GM23248 (cell line): ENCODE measurements around the gene SLC6A4. TPM values are rescaled to one million over a fixed set of nuclear protein-coding genes. Genes with fewer than 3 reads are reported as not detected.

Experiments used
- DNase-seq: peaks from one replicate; pipeline ENCODE4 v3.0.0-alpha.2; 2015
- H2AFZ ChIP-seq: fragments of 200-600 bp; sonication (generic); 2 replicates; pipeline ENCODE4 v1.6.1; 2016; ENCODE audit warnings: antibody characterized with exemption
- H3F3A ChIP-seq: fragments of 200-600 bp; sonication (generic); 2 replicates; pipeline ENCODE4 v1.6.1; 2016; ENCODE audit warnings: mild to moderate bottlenecking, antibody characterized with exemption, mixed run types; ENCODE audit not compliant: insufficient read depth
- H3K27ac ChIP-seq: fragments of 200-600 bp; sonication (generic); 2 replicates; pipeline ENCODE4 v1.5.1; 2016; ENCODE audit warnings: mild to moderate bottlenecking
- H3K27me3 ChIP-seq: fragments of 200-600 bp; sonication (generic); replicated peaks from 2 replicates; pipeline ENCODE4 v1.6.1; 2016; ENCODE audit warnings: mild to moderate bottlenecking; ENCODE audit not compliant: insufficient read depth
- H3K36me3 ChIP-seq: fragments of 200-600 bp; sonication (generic); 2 replicates; pipeline ENCODE4 v1.6.1; 2016; ENCODE audit warnings: low read depth, mild to moderate bottlenecking
- H3K4me1 ChIP-seq: fragments of 200-600 bp; sonication (generic); 2 replicates; pipeline ENCODE4 v1.6.1; 2016; ENCODE audit warnings: mild to moderate bottlenecking; ENCODE audit not compliant: insufficient read depth
- H3K4me2 ChIP-seq: fragments of 200-600 bp; sonication (generic); one replicate; pipeline ENCODE4 v1.6.1; 2016; ENCODE audit warnings: mild to moderate bottlenecking; ENCODE audit not compliant: unreplicated experiment
- H3K4me3 ChIP-seq: fragments of 200-600 bp; sonication (generic); 2 replicates; pipeline ENCODE4 v1.5.1; 2016; ENCODE audit warnings: mild to moderate bottlenecking
- H3K79me2 ChIP-seq: fragments of 200-600 bp; sonication (generic); 2 replicates; pipeline ENCODE4 v1.6.1; 2016; ENCODE audit warnings: mild to moderate bottlenecking; ENCODE audit not compliant: insufficient read depth
- H3K9ac ChIP-seq: fragments of 200-600 bp; sonication (generic); 2 replicates; pipeline ENCODE4 v1.6.1; 2016; ENCODE audit warnings: mild to moderate bottlenecking
- H3K9me2 ChIP-seq: fragments of 200-600 bp; sonication (generic); 2 replicates; pipeline ENCODE4 v1.6.1; 2016; ENCODE audit warnings: mixed run types, mild to moderate bottlenecking, moderate library complexity; ENCODE audit not compliant: insufficient read depth
- H3K9me3 ChIP-seq: fragments of 200-600 bp; sonication (generic); one replicate; pipeline ENCODE4 v1.6.1; 2017; ENCODE audit warnings: low read depth
- H4K20me1 ChIP-seq: fragments of 200-600 bp; sonication (generic); 2 replicates; pipeline ENCODE4 v1.6.0; 2016; ENCODE audit not compliant: insufficient read depth
- EZH2 ChIP-seq: fragments of 200-600 bp; sonication (generic); IDR thresholded peaks from 2 replicates; pipeline ENCODE4 v1.6.1; 2018; ENCODE audit warnings: antibody characterized with exemption, mild to moderate bottlenecking; ENCODE audit not compliant: insufficient read depth, poor library complexity, severe bottlenecking
- EZH2phosphoT487 ChIP-seq: fragments of 200-600 bp; sonication (generic); IDR thresholded peaks from 2 replicates; pipeline ENCODE4 v1.6.1; 2018; ENCODE audit warnings: antibody characterized with exemption, moderate library complexity, mild to moderate bottlenecking, low read depth; ENCODE audit not compliant: insufficient read depth
- WGBS, 2 experiments: methylation state at CpG; one replicate each; pipeline ENCODE4 v1.1.6; 2015 to 2017; ENCODE audit warnings: low lambda C conversion rate in 2 of 2, low coverage in 1 of 2; ENCODE audit errors: missing lambda C conversion rate in 2 of 2; 5-methylcytosine and 5-hydroxymethylcytosine counted together
- in situ Hi-C: fragments of 300-500 bp; cut with MboI; formaldehyde crosslinking; loops from 2 replicates; pipeline ENCODE4 v1.15.0; 2020
- polyA plus RNA-seq: library from polyadenylated mRNA; unstranded; fragments of >200 nt; fragmentation: Nextera tagmentation; extraction: Ambion mirVana; gene quantifications from 2 replicates; pipeline ENCODE4 v1.2.1, GENCODE V29; 2016
- total RNA-seq: library from RNA; depleted of rRNA; stranded (reverse); fragments of >200 nt; shearing (Covaris generic); gene quantifications from 2 replicates; pipeline ENCODE4 v1.2.3, GENCODE V29; 2014

SLC6A4 gene
- total and polyA plus RNA-seq, 2 experiments from 2014 or later: 0.03 TPM; not detected in 1

DNA sequence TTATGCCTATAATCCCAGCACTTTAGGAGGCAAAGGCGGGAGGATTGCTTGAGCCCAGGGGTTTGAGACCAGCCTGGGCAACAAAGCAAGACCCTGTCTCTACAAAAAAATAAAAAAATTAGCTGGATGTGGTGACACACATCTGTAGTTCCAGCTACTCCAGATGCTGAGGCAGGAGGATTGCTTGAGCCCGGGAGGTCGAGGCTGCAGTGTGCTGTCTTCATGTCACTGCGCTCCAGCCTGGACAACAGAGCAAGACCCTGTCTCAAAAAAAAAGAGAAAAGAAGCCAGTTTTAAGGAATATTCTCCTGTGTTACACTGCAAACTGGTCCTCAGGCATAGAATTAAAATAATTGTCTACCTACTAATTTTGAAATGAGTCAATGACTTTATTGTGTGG lies 71.0 kb downstream of the SLC6A4 start:
- no peak for DNase-seq
- no peaks in the 10 kb centered on the region for H3K9me3 ChIP-seq
- no peak overlapping the region for H3K4me3 ChIP-seq
- H3K4me1 ChIP-seq: peaks cover 7% of the 10 kb centered on the region
- 98 to 99% methylated on average over 4 of the region's 4 CpGs for WGBS, 2 experiments
- H3K27ac ChIP-seq: no peak overlapping the region
- no peaks in the 10 kb centered on the region for H3K9me2 ChIP-seq
- H3K4me2 ChIP-seq: no peak overlapping the region
- H3K9ac ChIP-seq: no peak overlapping the region
- TF ChIP-seq EZH2 (no peak), EZH2phosphoT487 (no peak)
- no peak overlapping the region for H2AFZ ChIP-seq
- H3K27me3 ChIP-seq: no peaks in the 10 kb centered on the region
- H4K20me1 ChIP-seq: 0 out of 2 replicates have a peak, but pooled peaks cover 4% of the 10 kb centered on the region
- peaks cover 97% of the 10 kb centered on the region for H3K79me2 ChIP-seq
- peaks cover 23% of the 10 kb centered on the region for H3K36me3 ChIP-seq
- no peaks in the 10 kb centered on the region for H3F3A ChIP-seq
- in situ Hi-C loops: no loop called here

GRCh38 chr17:30161601-30162000 lies 73.9 kb downstream of the SLC6A4 start:
- peaks cover 7% of the 10 kb centered on the region for H3K4me1 ChIP-seq
- in situ Hi-C loops: no loop called here
- peaks cover 20% of the 10 kb centered on the region for H4K20me1 ChIP-seq
- peak; percentile 12 for DNase-seq
- no peak overlapping the region for H3K9ac ChIP-seq
- no peaks in the 10 kb centered on the region for H3K27me3 ChIP-seq
- no peak overlapping the region for H3K27ac ChIP-seq
- TF ChIP-seq EZH2 (no peak), EZH2phosphoT487 (no peak)
- 0 out of 2 replicates have a peak, but pooled peaks cover 8% of the 10 kb centered on the region for H3F3A ChIP-seq
- H3K9me3 ChIP-seq: no peaks in the 10 kb centered on the region
- no peak overlapping the region for H3K4me3 ChIP-seq
- no peak overlapping the region for H2AFZ ChIP-seq
- peaks cover 100% of the 10 kb centered on the region for H3K79me2 ChIP-seq
- H3K4me2 ChIP-seq: no peak overlapping the region
- H3K36me3 ChIP-seq: peaks cover 26% of the 10 kb centered on the region
- H3K9me2 ChIP-seq: no peaks in the 10 kb centered on the region

DNA sequence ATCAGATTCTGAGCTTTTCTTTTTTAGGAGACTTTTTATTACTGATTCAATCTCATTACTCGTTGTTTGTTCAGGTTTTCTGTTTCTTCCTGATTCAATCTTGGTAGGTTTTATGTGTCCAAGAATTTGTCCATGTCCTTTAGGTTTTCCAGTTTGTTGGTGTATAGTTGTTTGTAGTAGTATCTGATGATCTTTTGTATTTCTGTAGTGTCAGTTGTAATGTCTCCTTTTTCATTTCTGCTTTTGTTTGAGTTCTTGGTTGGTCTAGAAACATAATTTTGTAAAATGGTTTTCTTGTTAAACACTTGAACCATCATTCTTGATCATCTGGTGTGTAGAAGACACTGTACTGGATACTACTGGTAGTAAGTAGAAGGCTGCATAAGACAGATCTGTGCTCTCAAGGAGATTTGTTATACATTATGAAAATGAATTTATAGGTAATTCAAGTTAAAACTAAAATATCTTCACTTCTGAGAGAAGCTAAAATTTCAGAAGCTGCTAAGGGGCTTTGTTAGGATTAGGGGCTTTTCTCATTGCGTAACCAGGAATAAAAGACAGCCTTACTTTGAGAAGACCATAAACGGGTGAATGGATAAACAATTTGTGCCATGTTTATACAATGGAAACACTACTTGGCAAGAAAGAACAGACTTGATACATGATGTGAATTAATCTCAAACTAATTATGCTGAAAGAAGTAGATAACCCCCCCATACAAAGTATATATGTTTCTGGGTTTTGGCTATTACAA lies 74.9 kb downstream of the SLC6A4 start:
- no peak overlapping the region for H3K27ac ChIP-seq
- in situ Hi-C loops: no loop called here
- no peak for TF ChIP-seq EZH2
- no peak for TF ChIP-seq EZH2phosphoT487
- H4K20me1 ChIP-seq: peaks cover 20% of the 10 kb centered on the region
- H3K36me3 ChIP-seq: peaks cover 27% of the 10 kb centered on the region
- 0 out of 2 replicates have a peak, but pooled peaks cover 8% of the 10 kb centered on the region for H3F3A ChIP-seq
- H3K9me3 ChIP-seq: no peaks in the 10 kb centered on the region
- 91 to 94% methylated on average over 3 of the region's 3 CpGs for WGBS, 2 experiments
- H3K4me1 ChIP-seq: peaks cover 7% of the 10 kb centered on the region
- H3K79me2 ChIP-seq: peaks cover 100% of the 10 kb centered on the region
- no peak for DNase-seq
- no peaks in the 10 kb centered on the region for H3K9me2 ChIP-seq
- H2AFZ ChIP-seq: no peak overlapping the region
- H3K4me2 ChIP-seq: no peak overlapping the region
- H3K9ac ChIP-seq: no peak overlapping the region
- H3K27me3 ChIP-seq: no peaks in the 10 kb centered on the region
- H3K4me3 ChIP-seq: no peak overlapping the region

- Histone ChIP-seq H3K9ac (no peak overlapping the region), H4K20me1 (peaks cover 20% of the 10 kb centered on the region), H3K4me1 (peaks cover 7% of the 10 kb centered on the region), H3K79me2 (peaks cover 100% of the 10 kb centered on the region), H3K27ac (no peak overlapping the region), H3F3A (0 out of 2 replicates have a peak, but pooled peaks cover 8% of the 10 kb centered on the region), H3K9me2 (no peaks in the 10 kb centered on the region), H3K4me2 (no peak overlapping the region), H3K36me3 (peaks cover 27% of the 10 kb centered on the region), H2AFZ (no peak overlapping the region), H3K9me3 (no peaks in the 10 kb centered on the region), H3K4me3 (no peak overlapping the region), H3K27me3 (no peaks in the 10 kb centered on the region)
- WGBS, 2 experiments: 90 to 98% methylated on average over 3 of the region's 3 CpGs
- TF ChIP-seq EZH2phosphoT487 (no peak), EZH2 (no peak)
- in situ Hi-C loops: no loop called here
- DNase-seq: no peak
Observed at GRCh38 chr17:30158896-30159625, 76.4 kb downstream of the SLC6A4 start.
